ENCODE data around the gene DOCK11.
"Not testable (repeated sequence)": the region's sequence is repeated elsewhere in the genome, so short reads cannot be mapped to it uniquely, and the experiment has no call there.

- TF ChIP-seq CTCF (IDR thresholded peaks at IDR 0.05; ENCODE audit: insufficient read depth, low read length); POLR2AphosphoS5 (IDR thresholded peaks at IDR 0.05; ENCODE audit: low read depth): not testable (repeated sequence)
- TF ChIP-seq, protein P1, sequence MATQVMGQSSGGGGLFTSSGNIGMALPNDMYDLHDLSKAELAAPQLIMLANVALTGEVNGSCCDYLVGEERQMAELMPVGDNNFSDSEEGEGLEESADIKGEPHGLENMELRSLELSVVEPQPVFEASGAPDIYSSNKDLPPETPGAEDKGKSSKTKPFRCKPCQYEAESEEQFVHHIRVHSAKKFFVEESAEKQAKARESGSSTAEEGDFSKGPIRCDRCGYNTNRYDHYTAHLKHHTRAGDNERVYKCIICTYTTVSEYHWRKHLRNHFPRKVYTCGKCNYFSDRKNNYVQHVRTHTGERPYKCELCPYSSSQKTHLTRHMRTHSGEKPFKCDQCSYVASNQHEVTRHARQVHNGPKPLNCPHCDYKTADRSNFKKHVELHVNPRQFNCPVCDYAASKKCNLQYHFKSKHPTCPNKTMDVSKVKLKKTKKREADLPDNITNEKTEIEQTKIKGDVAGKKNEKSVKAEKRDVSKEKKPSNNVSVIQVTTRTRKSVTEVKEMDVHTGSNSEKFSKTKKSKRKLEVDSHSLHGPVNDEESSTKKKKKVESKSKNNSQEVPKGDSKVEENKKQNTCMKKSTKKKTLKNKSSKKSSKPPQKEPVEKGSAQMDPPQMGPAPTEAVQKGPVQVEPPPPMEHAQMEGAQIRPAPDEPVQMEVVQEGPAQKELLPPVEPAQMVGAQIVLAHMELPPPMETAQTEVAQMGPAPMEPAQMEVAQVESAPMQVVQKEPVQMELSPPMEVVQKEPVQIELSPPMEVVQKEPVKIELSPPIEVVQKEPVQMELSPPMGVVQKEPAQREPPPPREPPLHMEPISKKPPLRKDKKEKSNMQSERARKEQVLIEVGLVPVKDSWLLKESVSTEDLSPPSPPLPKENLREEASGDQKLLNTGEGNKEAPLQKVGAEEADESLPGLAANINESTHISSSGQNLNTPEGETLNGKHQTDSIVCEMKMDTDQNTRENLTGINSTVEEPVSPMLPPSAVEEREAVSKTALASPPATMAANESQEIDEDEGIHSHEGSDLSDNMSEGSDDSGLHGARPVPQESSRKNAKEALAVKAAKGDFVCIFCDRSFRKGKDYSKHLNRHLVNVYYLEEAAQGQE (IDR thresholded peaks at IDR 0.05; ENCODE audit: insufficient replicate concordance, low read depth) = not testable (repeated sequence)
Measured at GRCh38 chrX:118582926-118583325, 87.3 kb downstream of the DOCK11 start.
